ENCODE measurements around the gene CPA2. TPM values are rescaled to one million over a fixed set of nuclear protein-coding genes. Genes with fewer than 3 reads are reported as not detected.

CPA2 gene
- total RNA-seq, 1 experiment from 2014 or later, result 0.90 TPM

- peaks cover 32% of the 10 kb centered on the region for H3K36me3 Mint-ChIP-seq
- H3K27ac Mint-ChIP-seq, result no peak overlapping the region
- POLR2A ChIA-PET, result no interaction called here
- H3K4me3 Mint-ChIP-seq, result no peak overlapping the region
- H3K4me1 Mint-ChIP-seq, result peaks cover 34% of the 10 kb centered on the region
- ATAC-seq (no peak), DNase-seq (ENCODE audit: low spot score) (no peak)
- no peak for TF ChIP-seq TCF7 (CRISPR knock-in tag; IDR thresholded peaks at IDR 0.05; ENCODE audit: low read depth)
- TF ChIP-seq MXD4 (CRISPR knock-in tag; IDR thresholded peaks at IDR 0.05; ENCODE audit: borderline replicate concordance), result no peak
- no peak for TF ChIP-seq IRF2 (CRISPR knock-in tag; IDR thresholded peaks at IDR 0.05; ENCODE audit: borderline replicate concordance, low read depth)
- no peak for TF ChIP-seq ZSCAN18 (CRISPR knock-in tag; IDR thresholded peaks at IDR 0.05)
- TF ChIP-seq ZNF671 (CRISPR knock-in tag; IDR thresholded peaks at IDR 0.05), result no peak
- no peak for TF ChIP-seq E2F4 (CRISPR knock-in tag; IDR thresholded peaks at IDR 0.05; ENCODE audit: borderline replicate concordance, low read depth)
- no peak for TF ChIP-seq NR3C1 (CRISPR knock-in tag; conservative IDR thresholded peaks at IDR 0.05; ENCODE audit: low read depth)
- no peak for TF ChIP-seq ESRRA (CRISPR knock-in tag; IDR thresholded peaks at IDR 0.05; ENCODE audit: borderline replicate concordance)
- TF ChIP-seq E2F5 (CRISPR knock-in tag; IDR thresholded peaks at IDR 0.05), result no peak
- no peak for TF ChIP-seq SMAD3 (CRISPR knock-in tag; IDR thresholded peaks at IDR 0.05; ENCODE audit: borderline replicate concordance)
- TF ChIP-seq RELA (CRISPR knock-in tag; IDR thresholded peaks at IDR 0.05; ENCODE audit: borderline replicate concordance), result no peak
- no peak for TF ChIP-seq CREM (CRISPR knock-in tag; IDR thresholded peaks at IDR 0.05)
- TF ChIP-seq ZMAT4 (CRISPR knock-in tag; IDR thresholded peaks at IDR 0.05), result no peak
- no peak for TF ChIP-seq ZNF281 (CRISPR knock-in tag; IDR thresholded peaks at IDR 0.05)
- CTCF ChIA-PET, result interaction anchor here (0.6 to 1.7 kb wide), 2 partner anchors 10 to 1801 kb away, joined by 3 to 8 read pairs; no protein-coding TSS in a partner anchor
- H3K9me3 Mint-ChIP-seq, result peaks cover 31% of the 10 kb centered on the region
- H3K27me3 Mint-ChIP-seq (ENCODE audit: low read depth), result peaks cover 13% of the 10 kb centered on the region
Measured at GRCh38 chr7:130262448-130262847, 4.2 kb upstream of the CPA2 start.

- Mint-ChIP-seq H3K4me1 (peaks cover 40% of the 10 kb centered on the region), H3K27ac (no peak overlapping the region), H3K9me3 (peaks cover 28% of the 10 kb centered on the region), H3K27me3 (ENCODE audit: low read depth) (peaks cover 13% of the 10 kb centered on the region), H3K36me3 (peaks cover 26% of the 10 kb centered on the region), H3K4me3 (no peak overlapping the region)
- DNase-seq (ENCODE audit: low spot score) (no peak), ATAC-seq (peak; percentile 48; the same call in 1 of the 2 replicates)
- TF ChIP-seq ELF4 (CRISPR knock-in tag; IDR thresholded peaks at IDR 0.05; ENCODE audit: low read depth), result no peak
- no peak for TF ChIP-seq ATF1 (CRISPR knock-in tag; IDR thresholded peaks at IDR 0.05)
- no peak for TF ChIP-seq IRF2 (CRISPR knock-in tag; IDR thresholded peaks at IDR 0.05; ENCODE audit: borderline replicate concordance, low read depth)
- no peak for TF ChIP-seq IRF1 (CRISPR knock-in tag; IDR thresholded peaks at IDR 0.05)
- TF ChIP-seq USF2 (CRISPR knock-in tag; IDR thresholded peaks at IDR 0.05), result no peak
- no peak for TF ChIP-seq ZNF396 (CRISPR knock-in tag; IDR thresholded peaks at IDR 0.05; ENCODE audit: borderline replicate concordance)
- no peak for TF ChIP-seq FOXP4 (CRISPR knock-in tag; IDR thresholded peaks at IDR 0.05)
- TF ChIP-seq SOX15 (CRISPR knock-in tag; IDR thresholded peaks at IDR 0.05), result no peak
- TF ChIP-seq ZNF671 (CRISPR knock-in tag; IDR thresholded peaks at IDR 0.05), result no peak
- ChIA-PET CTCF (interaction anchor here (1.0 to 1.7 kb wide), 3 partner anchors 9 to 118 kb away, joined by 3 to 8 read pairs (median 4); no protein-coding TSS in a partner anchor), POLR2A (no interaction called here)
Measured at GRCh38 chr7:130263130-130263529, 3.5 kb upstream of the CPA2 start.
